B cell (primary cell): ENCODE measurements around the gene KRT9. TPM values are rescaled to one million over a fixed set of nuclear protein-coding genes. Genes with fewer than 3 reads are reported as not detected.

Experiments
- ATAC-seq: fragments of 200-7000 bp; cut with Tn5 transposase; one replicate; pipeline ENCODE4 v1.10.0; 2021; ENCODE audit warnings: low read depth, mild to moderate bottlenecking, moderate number of reproducible peaks, moderate library complexity
- CTCF ChIA-PET: fragments of 350-600 bp; sonication (Branson Sonifier 250); formaldehyde crosslinking; loops from one replicate; lab custom pipeline; 2021; ENCODE audit warnings: antibody characterized with exemption, inconsistent platforms; lab: Charles Lee
- POLR2A ChIA-PET: fragments of 350-600 bp; sonication (Branson Sonifier 250); formaldehyde crosslinking; loops from one replicate; lab custom pipeline; 2021; ENCODE audit warnings: antibody characterized with exemption; lab: Charles Lee
- DNase-seq: peaks from one replicate; pipeline ENCODE4 v3.0.0; 2013
- H2AFZ ChIP-seq: 2 replicates; pipeline ENCODE4 v1.6.1; 2012; ENCODE audit warnings: mild to moderate bottlenecking, low read depth, low read length; ENCODE audit not compliant: insufficient read depth, poor library complexity, severe bottlenecking
- H3K27ac ChIP-seq, 2 donors: 1 replicate in 1 of 2; 2 replicates in 1 of 2; pipeline ENCODE4 v1.5.1; 2012 to 2013; ENCODE audit warnings: low read length in 2 of 2, mild to moderate bottlenecking in 2 of 2, moderate library complexity in 1 of 2
- H3K27me3 ChIP-seq, 4 experiments: fragments of 200-600 bp in 1 of 4; sonication (generic) in 1 of 4; replicated peaks in 1 of 4; 1 replicate in 2 of 4; 2 replicates in 2 of 4; pipeline versions ENCODE4 v1.6.1 to v1.7.0; 2013 to 2016; ENCODE audit warnings: low read length in 3 of 4, mild to moderate bottlenecking in 2 of 4, mixed read lengths in 1 of 4, moderate library complexity in 1 of 4; ENCODE audit not compliant: insufficient read depth in 4 of 4, control insufficient read depth in 3 of 4; ENCODE audit errors: control extremely low read depth in 1 of 4
- H3K36me3 ChIP-seq, 2 experiments: replicated peaks in 1 of 2; 1 replicate in 1 of 2; 2 replicates in 1 of 2; pipeline versions ENCODE4 v1.6.1 to v1.7.1; 2013; ENCODE audit warnings: low read length in 1 of 2; ENCODE audit not compliant: insufficient read depth in 2 of 2, control insufficient read depth in 1 of 2; ENCODE audit errors: control extremely low read depth in 1 of 2, extremely low read depth in 1 of 2
- H3K4me1 ChIP-seq, 2 donors: fragments of 200-600 bp in 1 of 2; sonication (generic) in 1 of 2; 1 replicate in 1 of 2; 2 replicates in 1 of 2; pipeline versions ENCODE4 v1.5.1 to v1.6.1; 2013 to 2017; ENCODE audit warnings: low read length in 2 of 2; ENCODE audit not compliant: control insufficient read depth in 2 of 2, insufficient read depth in 2 of 2
- H3K4me2 ChIP-seq: replicated peaks from 2 replicates; pipeline ENCODE3; 2012; ENCODE audit warnings: mild to moderate bottlenecking, low read depth, low read length; ENCODE audit not compliant: poor library complexity, severe bottlenecking
- H3K4me3 ChIP-seq, 5 experiments: fragments of 200-600 bp in 1 of 5; sonication (generic) in 1 of 5; 1 replicate in 3 of 5; 2 replicates in 2 of 5; pipeline versions ENCODE4 v1.5.1 to v1.7.0; 2011 to 2016; ENCODE audit warnings: low read length in 4 of 5, mild to moderate bottlenecking in 4 of 5, low read depth in 2 of 5, control low read depth in 1 of 5, moderate library complexity in 1 of 5; ENCODE audit not compliant: insufficient read depth in 1 of 5; ENCODE audit errors: control extremely low read depth in 1 of 5, extremely low read depth in 1 of 5
- H3K79me2 ChIP-seq: fragments of 200-600 bp; sonication (generic); one replicate; pipeline ENCODE4 v1.6.0; 2016; ENCODE audit warnings: low read length; ENCODE audit not compliant: control insufficient read depth, insufficient read depth
- H3K9ac ChIP-seq: fragments of 200-600 bp; sonication (generic); 2 replicates; pipeline ENCODE4 v1.6.1; 2017; ENCODE audit warnings: mild to moderate bottlenecking, low read length, moderate library complexity
- H3K9me3 ChIP-seq, 3 donors: one replicate each; pipeline versions ENCODE4 v1.6.1 to v1.7.1; 2013; ENCODE audit warnings: low read length in 2 of 3; ENCODE audit not compliant: control insufficient read depth in 2 of 3, insufficient read depth in 1 of 3; ENCODE audit errors: control extremely low read depth in 1 of 3
- H4K20me1 ChIP-seq: 2 replicates; pipeline ENCODE4 v1.6.0; 2012; ENCODE audit warnings: mild to moderate bottlenecking, low read length; ENCODE audit not compliant: insufficient read depth, control insufficient read depth, poor library complexity, severe bottlenecking
- H3K27ac Mint-ChIP-seq: one replicate; pipeline ENCODE4 v1.8.0; 2021; ENCODE audit warnings: mixed read lengths
- H3K27me3 Mint-ChIP-seq: one replicate; pipeline ENCODE4 v1.8.0; 2021; ENCODE audit warnings: mixed read lengths
- H3K4me1 Mint-ChIP-seq: one replicate; pipeline ENCODE4 v1.8.0; 2021; ENCODE audit warnings: mixed read lengths
- H3K4me3 Mint-ChIP-seq: one replicate; pipeline ENCODE4 v1.8.0; 2021; ENCODE audit warnings: mixed read lengths
- H3K9me3 Mint-ChIP-seq: one replicate; pipeline ENCODE4 v1.8.0; 2022; ENCODE audit warnings: mixed read lengths; ENCODE audit not compliant: insufficient read depth
- CTCF ChIP-seq: fragments of 200-600 bp; IDR thresholded peaks from one replicate; pipeline ENCODE4 v1.8.0; 2022; ENCODE audit warnings: antibody characterized with exemption, mild to moderate bottlenecking
- EZH2 ChIP-seq: IDR thresholded peaks from 2 replicates; pipeline ENCODE4 v1.6.1; 2012; ENCODE audit warnings: borderline replicate concordance, low read depth, mild to moderate bottlenecking, moderate library complexity, low read length; ENCODE audit not compliant: insufficient read depth, poor library complexity, severe bottlenecking
- WGBS: methylation state at CpG from one replicate; pipeline ENCODE4 v1.1.5; 2013; ENCODE audit warnings: missing lambda C conversion rate; ENCODE audit not compliant: insufficient coverage; 5-methylcytosine and 5-hydroxymethylcytosine counted together
- intact Hi-C: fragments of 100-400 bp; cut with micrococcal nuclease; formaldehyde crosslinking; loops from one replicate; pipeline ENCODE4 v1.10.0; 2022
- polyA plus RNA-seq: library from polyadenylated mRNA; depleted of rRNA; stranded (reverse); fragments of >200 nt; gene quantifications from 2 replicates; pipeline ENCODE4 v1.2.3, GENCODE V29; 2012
- total RNA-seq, 2 donors: library from RNA; stranded (reverse); fragments of 120-200 nt in 1 of 2; gene quantifications; 1 replicate in 1 of 2; 2 replicates in 1 of 2; pipeline versions ENCODE4 v1.2.3 to v1.2.4, GENCODE V29; 2013 to 2022

Gene KRT9
- total and polyA plus RNA-seq, 2 donors (not counting 1 experiment from before 2014, with no cell fraction given), result not detected

GRCh38 chr17:41561554-41561953 lies 10.3 kb downstream of the KRT9 start:
- H3K4me3 Mint-ChIP-seq, result no peak overlapping the region
- H3K27me3 ChIP-seq, result peaks cover 0 to 25% (median 10%) of the 10 kb centered on the region in 4 experiments
- H3K4me2 ChIP-seq, result no peak overlapping the region
- H3K27me3 Mint-ChIP-seq, result peaks cover 56% of the 10 kb centered on the region
- H3K79me2 ChIP-seq, result no peaks in the 10 kb centered on the region
- TF ChIP-seq CTCF (no peak), EZH2 (no peak)
- no peak overlapping the region for H2AFZ ChIP-seq
- no peak for ATAC-seq
- no peaks in the 10 kb centered on the region for H3K4me1 Mint-ChIP-seq
- no peaks in the 10 kb centered on the region for H4K20me1 ChIP-seq
- H3K9ac ChIP-seq, result no peak overlapping the region
- H3K9me3 ChIP-seq, result no peaks in the 10 kb centered on the region
- POLR2A ChIA-PET, result no interaction called here
- H3K9me3 Mint-ChIP-seq, result no peaks in the 10 kb centered on the region
- CTCF ChIA-PET, result interaction anchor here (0.6 kb wide), 1 partner anchor 101 kb away, joined by 3 read pairs; no protein-coding TSS in a partner anchor
- no peaks in the 10 kb centered on the region for H3K36me3 ChIP-seq
- H3K4me3 ChIP-seq, result no peak overlapping the region
- intact Hi-C loops, result no loop called here
- no peak overlapping the region for H3K27ac ChIP-seq
- no peaks in the 10 kb centered on the region for H3K4me1 ChIP-seq
- DNase-seq, result no peak
- H3K27ac Mint-ChIP-seq, result no peak overlapping the region
- WGBS, result 80% methylated on average over 2 of the region's 6 CpGs

GRCh38 chr17:41559548-41559947 lies 12.3 kb downstream of the KRT9 start:
- H3K9me3 ChIP-seq, result no peaks in the 10 kb centered on the region
- no peak overlapping the region for H2AFZ ChIP-seq
- ATAC-seq, result no peak
- no peak overlapping the region for H3K9ac ChIP-seq
- CTCF ChIA-PET, result interaction anchor here (3.9 kb wide), 1 partner anchor 10 kb away, joined by 20 read pairs; no protein-coding TSS in a partner anchor
- H3K36me3 ChIP-seq, result no peaks in the 10 kb centered on the region
- H3K4me2 ChIP-seq, result no peak overlapping the region
- H4K20me1 ChIP-seq, result no peaks in the 10 kb centered on the region
- H3K27ac ChIP-seq, result no peak overlapping the region
- no peak for DNase-seq
- POLR2A ChIA-PET, result no interaction called here
- no peaks in the 10 kb centered on the region for H3K4me1 ChIP-seq
- Mint-ChIP-seq H3K4me3 (no peak overlapping the region), H3K27me3 (peaks cover 61% of the 10 kb centered on the region), H3K9me3 (no peaks in the 10 kb centered on the region), H3K4me1 (no peaks in the 10 kb centered on the region), H3K27ac (no peak overlapping the region)
- WGBS, result 80% methylated on average over 1 of the region's 2 CpGs
- intact Hi-C loops, result no loop called here
- H3K79me2 ChIP-seq, result no peaks in the 10 kb centered on the region
- no peak for TF ChIP-seq CTCF
- peaks cover 0 to 25% (median 10%) of the 10 kb centered on the region in 4 experiments for H3K27me3 ChIP-seq
- no peak overlapping the region for H3K4me3 ChIP-seq
